DMS53 treated with DMSO at 0.1 percent for 48 hours (cell line): ENCODE measurements around the gene PAQR7.

Experiments used
- DNase-seq: peaks from one replicate; lab custom pipeline; 2025; ENCODE audit not compliant: unreplicated experiment; lab: John Stamatoyannopoulos, UW

The PAQR7 gene, protein sequence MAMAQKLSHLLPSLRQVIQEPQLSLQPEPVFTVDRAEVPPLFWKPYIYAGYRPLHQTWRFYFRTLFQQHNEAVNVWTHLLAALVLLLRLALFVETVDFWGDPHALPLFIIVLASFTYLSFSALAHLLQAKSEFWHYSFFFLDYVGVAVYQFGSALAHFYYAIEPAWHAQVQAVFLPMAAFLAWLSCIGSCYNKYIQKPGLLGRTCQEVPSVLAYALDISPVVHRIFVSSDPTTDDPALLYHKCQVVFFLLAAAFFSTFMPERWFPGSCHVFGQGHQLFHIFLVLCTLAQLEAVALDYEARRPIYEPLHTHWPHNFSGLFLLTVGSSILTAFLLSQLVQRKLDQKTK

DNA sequence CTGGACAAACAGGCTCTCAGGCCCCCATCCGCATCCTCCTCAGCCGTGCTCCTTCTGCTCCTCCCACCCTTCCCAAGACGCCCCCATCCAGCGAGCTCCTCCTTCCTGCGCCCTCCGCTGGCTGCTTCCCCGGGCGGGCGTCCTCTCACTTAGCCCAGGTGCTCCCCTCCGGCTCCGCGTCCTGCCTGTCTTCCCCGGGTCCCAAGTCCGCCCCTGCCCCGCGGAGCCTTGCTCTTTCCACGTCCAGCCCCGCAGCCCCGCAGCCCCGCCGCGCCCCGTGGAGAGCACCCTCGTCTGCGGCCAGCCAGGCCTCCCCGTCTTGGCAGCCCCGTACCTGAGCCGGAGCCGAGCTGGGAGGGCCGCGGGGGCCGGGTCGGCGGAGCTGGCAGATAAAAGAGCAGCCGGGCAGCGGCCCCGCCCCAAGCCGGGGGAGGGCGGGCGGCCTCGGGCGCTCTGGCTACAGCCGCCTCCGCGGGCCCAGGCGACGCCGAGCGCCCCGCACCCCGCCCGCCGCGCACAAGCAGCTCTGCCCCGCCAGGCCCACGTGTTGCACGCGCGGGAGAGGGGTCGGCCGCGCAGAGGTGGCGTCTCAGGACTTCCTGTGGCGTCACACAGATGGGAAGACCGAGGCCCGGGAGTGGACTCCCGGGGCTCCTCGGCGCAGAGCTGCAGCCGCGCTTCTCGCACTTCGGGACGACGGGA, at the start of gene PAQR7:
TSS of gene PAQR7 (minus strand) at position 555 of the 702 bp plus-strand sequence. CDS start 11,869 bp downstream, outside the sequence.
- DNase-seq, result peak; percentile 50

DNA sequence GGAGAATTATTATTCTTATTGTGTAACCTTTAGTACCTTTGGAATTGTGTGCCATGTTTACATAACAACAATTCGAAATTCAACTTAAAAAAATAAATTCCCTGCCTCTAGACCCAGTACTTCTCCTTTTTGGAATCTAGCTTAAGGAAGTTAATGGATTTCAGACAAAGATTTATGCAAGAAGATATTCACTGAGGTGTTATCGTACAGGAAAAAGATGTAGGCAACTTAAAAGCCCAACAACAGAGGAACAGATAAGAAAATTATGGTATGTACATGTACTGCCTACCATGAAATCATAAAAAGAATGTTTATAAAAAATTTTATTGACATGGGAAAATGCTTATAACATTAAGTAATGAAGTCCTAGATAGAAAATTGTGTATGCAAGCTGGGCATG, 48.9 kb upstream of the PAQR7 start:
- DNase-seq, result no peak

DNA sequence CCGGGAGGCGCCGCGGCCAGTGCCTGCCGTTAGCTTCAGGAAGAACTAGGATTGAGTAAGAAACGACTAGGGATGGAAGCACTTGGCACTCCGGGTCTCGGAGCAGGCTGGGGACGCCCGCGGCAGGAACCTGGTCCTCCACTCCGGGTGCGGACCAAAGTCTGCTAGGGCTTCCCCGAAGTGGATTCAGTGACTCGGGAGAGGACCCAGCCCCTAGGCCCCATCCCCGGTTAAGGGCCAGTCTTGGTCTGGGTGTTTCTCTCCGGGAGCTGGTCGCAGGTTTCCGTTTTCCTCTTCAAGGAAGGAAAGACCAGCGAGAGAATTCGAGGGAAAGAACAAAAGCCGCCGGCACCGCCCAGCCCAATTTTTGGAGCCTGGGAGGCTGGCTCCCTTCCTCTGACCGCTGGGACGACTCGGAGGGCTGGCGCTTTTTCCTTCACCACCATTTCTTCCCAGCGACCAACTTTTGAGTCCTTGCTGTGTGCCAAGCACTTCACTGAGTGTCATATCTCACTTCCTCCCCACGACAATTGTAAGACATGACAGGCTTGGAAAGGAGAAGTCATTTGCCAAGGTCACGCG, 47.6 kb upstream of the PAQR7 start:
- DNase-seq, result peak; percentile 44

DNA sequence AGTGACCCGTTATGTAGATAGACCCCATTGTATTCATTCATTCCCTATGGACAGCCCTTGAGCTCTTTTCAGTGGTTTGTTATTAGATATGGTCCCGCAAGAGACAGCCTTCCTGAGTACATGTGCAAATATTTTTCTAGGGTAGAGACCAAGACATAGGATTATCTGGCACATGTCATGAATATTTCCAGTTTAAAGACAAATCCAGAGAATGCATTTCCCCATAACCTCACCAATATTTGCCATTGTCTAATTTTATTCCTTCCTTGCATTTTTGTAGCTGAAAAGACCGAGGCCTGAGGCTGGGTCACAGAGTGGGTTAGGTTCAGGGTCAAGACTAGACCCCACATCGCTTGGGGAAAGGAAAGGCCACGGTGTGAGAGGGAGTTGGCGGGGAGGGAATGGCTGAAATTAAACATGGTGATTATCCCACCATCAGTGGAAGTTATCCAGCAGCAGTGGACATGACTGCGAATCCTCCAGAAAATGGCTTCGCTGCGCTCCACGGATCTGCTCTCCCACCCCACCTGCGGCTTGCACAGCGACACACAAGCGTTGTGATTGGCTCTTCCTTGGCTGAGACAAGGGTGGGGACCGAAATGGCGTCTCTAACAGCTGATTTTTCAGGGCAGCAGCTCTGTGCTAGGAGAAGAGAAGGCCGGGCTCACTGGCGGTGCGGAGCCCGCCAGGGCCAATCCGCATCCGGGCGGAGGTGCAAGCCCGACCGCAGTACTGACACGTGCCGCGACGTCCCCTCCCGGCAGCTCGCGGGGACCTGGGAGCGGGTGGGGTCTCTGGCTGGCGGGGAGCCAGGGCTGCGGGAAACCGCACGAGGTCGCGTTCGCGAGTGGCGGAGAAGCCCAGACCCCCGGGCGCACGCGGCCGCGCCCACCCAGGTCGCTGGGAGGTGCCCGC, 46.8 kb upstream of the PAQR7 start:
- DNase-seq, result peak; percentile 16

DNA sequence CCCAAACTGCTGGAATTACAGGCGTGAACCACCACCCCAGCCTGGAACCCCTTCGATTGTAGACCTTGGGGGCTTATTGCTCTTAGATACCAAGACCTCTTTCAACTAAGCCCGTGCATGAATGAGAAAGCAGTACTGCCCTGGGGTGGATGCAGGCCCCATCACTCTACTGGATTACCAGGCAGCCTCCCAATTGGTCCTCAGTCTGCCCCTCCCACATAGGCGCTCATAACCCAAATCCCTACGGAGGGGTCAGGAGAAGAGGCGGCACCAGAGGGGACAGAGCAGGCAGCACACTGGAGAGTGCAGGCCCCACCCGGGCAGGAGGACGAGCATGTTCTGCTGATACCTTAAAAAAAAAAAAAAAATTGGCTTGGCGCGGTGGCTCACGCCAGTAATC, 43.1 kb upstream of the PAQR7 start:
- no peak for DNase-seq

DNA sequence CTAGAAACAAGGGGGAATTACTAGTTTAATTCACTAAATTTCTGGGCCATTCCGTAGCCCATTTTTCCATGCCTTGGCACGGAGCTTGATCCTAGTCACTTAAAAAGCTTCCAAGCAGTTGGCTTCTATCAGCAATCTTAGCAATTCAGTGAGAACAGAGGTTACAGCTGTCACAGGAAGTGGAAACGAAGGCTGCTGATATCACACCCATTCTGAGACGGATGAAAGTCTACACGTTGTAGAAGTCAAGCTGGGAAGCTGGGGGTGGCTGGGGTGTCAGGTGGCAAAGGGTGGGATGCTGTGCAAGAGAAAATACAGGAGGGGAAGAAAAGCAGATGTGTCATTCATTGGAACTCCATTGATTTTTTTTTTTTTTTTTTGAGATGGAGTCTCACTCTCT, 42.5 kb upstream of the PAQR7 start:
- no peak for DNase-seq

DNA sequence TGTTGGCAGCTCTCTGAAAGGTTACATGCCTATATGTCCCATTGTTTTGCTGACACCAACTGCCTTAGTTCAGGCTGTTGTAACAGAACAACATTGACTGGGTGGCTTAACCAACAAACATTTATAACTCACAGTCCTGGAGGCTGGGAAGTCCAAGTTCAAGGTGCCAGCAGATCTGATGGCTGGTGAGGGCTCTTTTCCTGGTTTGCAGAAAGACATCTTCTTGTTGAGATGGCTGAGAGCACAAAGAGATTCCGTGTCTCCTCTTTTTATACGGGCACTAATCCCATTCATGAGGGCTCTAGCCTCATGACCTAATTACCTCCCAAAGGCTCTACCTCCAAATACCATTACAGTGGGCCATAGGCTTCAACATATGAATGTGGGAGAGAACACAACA, 41.0 kb upstream of the PAQR7 start:
- no peak for DNase-seq

DNA sequence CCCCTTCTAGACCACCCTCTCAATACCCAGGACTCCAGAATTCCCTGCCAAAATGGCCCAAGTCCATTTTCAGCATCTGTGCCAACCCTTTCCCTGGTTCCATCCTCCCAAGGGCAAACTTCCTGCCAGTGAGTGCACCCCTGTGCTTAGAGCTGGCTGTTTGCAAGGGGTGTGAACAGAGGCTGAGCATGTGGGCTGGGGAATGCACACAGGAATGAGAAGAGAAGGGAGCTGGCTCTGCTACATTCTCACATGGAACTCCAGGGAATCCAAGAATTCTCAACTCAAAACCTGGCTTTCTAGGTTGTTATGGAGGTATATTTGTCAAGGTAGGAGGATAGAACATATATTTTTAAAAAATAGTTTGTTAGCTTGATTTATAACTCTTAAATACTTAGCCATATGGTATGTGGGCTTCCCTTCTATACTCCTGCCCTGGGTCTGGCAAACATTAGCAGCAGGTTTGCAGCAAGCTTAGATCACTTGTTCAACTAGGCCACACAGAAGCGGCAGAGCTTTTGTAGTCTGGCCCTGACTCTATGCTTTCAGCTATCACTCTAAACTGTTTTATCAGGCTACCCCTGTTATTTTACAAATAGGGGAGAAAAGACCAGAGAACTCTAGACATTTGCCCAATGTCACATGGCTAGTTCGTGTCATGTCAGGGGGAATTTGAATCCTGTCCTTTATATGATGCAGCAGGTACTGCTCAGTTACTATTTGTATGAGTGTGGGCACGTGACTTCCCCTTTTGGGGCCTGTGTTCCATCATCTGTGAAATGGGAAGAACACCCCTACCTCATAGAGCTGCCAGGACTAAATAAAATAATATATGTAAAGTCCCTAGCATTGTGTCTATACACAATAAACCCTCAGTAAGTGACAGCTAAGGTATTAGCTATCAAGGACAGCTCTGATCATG, 38.8 kb upstream of the PAQR7 start:
- no peak for DNase-seq

DNA sequence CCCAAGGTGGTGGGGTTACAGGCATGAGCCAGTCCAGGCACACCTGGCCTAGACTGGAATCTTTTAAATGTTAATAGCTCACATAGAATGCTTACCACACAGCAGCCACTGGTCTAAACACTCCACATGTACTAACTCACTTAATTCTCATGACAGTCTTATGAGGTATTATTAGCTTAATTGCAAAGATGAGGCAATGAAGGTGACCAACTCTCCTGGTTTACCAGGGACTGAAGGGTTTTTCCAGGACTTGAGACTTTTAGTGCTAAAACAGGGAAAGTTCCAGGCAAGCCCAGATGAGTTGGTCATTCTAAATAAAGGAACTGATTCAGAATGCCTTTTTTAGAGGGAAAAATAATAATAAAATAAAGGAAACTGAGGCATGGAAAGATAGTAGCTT, 37.7 kb upstream of the PAQR7 start:
- no peak for DNase-seq

DNA sequence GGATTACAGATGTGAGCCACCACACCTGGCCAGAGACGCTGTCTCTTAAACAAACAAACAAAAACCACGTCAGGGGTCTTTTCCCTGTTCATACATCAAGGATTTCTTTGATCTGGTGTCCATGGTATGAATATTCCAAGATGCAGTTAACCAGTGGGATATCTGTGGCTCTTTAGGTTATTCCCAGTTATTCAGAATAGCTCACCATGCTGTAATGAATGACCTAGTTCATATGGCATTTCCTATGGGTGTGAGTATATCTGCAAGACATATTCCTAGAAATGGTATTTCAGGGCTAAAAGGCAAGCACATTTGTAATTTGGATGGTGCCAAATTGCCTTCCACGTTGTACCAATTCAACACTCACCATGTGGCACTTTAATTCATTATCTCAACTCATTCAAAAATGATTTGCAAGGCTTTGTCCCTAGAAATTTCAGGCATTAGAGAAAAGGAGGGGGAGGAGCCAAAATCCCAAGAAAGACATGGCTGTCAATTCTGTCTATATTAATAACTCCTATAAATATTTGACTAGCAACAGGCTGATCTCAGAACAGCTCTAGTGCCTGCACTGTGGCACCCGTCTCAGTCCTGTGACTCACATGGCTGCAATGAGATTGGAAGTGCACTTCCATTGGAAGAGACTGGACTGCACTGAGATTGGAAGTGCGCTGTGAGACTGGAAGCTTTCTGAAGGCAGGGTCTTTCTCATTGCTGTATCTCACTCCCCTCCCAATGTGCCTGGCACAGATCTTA, 36.7 kb upstream of the PAQR7 start:
- no peak for DNase-seq

DNA sequence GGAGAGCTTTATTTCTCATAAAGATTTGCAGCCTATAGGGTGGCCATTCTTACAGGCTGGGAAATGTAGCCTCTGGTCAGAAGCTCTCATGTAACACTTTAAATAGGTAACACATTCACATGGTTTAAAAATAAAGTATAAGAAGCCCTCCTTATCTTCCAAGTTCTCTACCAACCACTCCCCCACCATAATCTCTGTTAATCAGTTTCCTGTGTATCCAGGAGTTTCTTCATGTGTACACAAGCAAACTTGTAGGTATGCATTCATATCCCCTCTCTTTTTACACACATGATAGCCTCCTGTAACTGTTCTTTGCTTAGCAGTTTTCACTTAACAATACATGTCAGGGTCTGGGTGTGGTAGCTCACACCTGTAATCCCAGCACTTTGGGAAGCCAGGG, 35.7 kb upstream of the PAQR7 start:
- no peak for DNase-seq

DNA sequence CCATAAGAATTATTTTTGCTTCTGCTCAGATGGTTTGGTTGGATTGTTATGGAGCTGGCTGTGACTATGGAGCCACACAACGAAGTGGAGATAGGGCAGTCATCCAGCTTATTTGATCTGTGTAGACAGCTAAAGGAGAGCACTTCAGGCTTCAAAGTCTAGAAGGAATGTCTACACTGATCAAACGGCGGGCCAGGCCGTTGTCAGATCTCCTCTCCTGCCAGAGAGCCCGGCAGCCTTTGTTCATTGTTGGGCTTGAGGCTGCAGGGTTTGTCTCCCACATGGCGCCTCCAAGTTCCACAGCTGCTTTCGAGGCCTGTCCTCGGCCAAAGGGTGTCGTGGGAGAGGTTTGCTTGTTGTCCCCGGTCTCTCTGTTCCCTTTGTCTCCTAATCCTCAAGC, 33.5 kb upstream of the PAQR7 start:
- no peak for DNase-seq

DNA sequence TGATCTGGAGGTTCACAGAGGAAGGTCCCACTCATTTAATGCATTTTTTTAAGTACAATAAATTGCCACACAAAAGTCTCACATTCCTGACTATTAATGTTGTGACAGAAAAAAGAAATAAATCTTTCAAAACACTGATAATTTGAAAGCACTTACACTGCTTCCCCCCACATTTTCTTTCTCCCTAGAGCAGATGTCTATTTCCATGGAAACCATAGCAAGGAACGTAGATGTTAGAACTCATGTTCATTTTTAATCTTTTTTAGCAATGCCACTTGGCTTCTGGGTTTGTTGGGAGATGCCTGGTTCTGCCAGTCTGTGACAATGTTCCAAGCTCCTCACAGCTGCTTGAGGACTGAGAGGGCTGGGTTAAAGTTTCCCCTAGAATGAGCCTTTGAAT, 32.7 kb upstream of the PAQR7 start:
- no peak for DNase-seq

DNA sequence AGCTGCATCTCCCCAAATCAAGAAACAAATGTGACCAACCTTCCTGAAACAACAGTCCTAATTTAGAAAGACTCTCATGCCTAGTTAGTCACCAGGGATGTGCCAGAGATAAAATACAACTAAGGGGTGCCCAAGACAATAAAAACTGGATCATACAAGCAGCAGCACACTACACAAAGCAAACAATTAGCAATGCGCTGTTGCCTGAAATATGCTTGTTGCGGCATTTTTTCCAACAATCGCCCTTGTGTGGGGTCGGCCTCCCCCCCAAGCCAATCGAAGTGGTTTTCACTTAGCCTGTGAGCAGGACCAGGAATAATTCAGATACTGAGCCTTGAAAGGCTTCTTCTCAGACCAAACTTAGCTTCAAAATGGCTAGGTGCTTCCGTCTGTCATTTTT, 32.1 kb upstream of the PAQR7 start:
- no peak for DNase-seq

DNA sequence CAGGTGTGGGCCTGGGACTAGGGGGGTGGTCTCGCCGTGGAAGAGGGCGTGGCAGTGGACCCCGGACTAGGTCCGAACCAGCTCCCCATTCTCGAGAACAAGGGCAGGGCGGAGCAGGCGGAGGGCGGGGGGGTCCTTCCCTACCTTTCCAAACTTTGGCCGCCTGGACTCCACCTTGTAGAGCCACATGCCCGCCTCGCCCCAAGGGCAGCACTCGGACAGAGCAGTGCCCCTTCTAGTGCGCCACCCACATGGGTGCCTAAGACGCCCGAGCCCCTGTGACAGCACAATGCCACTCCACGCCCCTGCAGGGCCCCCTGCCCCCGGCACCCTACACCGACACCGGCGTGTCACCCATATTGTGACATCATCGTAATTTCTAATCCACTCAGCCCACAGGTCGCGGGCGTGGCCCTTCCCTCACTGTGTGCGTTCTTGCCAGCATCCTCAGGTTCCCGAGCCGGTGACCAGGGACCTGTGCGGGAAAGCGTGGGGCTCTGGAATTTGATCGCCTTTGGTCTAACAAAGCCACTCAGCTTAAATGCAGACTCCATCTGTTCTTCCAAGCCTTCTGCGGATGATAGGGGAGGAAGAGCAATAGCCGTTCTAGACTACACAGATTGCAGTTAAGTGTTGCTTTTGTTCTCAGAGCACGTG, 31.3 kb upstream of the PAQR7 start:
- DNase-seq, result peak; percentile 15

DNA sequence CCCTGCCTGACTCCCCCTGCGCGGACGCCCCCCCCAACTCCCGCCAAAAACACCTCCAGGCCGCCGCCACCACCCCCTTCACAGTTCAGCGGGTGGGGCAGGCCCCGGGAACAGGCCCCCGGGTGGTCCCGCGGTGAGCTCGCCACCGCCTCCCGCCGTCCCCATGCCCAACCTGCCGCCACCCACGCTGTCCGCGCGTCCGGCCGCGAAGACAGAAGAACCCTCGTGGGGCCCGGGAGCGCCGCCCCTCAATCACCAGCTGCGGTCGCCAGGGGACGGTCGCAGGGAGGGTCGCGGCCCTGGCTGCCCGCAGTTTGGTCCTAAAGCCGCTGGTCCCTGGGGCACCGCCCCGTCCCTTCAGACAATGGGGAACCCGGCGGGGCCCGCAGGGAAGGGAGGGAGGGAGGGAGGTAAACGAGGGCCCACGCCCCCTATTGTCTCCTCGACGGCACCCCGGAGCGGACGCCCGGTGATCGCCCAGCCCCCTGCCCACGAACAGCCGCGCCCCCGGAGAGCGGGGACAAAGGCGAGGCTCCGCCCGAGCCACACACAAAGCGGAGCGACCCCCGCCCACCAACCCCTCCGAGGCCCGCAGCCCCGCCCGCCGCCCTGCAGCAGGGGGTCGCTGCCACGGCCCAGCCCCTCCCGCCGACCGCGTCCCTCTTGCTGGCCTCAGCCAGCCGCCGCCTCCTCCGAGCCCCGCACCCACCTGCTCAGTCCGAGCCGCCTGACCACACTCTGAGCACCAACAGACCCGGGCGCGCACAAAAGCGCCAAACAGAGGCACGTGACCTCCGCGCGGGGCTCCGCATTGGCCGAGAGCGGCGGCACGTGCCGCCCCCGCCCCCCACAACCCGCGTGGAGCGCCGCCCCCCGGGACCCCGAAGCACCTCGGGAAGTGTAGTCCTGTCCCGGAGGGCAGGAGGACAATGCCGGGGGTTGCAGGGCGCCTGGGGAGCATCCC, 30.5 kb upstream of the PAQR7 start, which contains the start of gene STMN1:
TSS of gene STMN1 (minus strand) at position 740 of the 964 bp plus-strand sequence. CDS start 1,743 bp downstream, outside the sequence.
- DNase-seq, result peak; percentile 89

DNA sequence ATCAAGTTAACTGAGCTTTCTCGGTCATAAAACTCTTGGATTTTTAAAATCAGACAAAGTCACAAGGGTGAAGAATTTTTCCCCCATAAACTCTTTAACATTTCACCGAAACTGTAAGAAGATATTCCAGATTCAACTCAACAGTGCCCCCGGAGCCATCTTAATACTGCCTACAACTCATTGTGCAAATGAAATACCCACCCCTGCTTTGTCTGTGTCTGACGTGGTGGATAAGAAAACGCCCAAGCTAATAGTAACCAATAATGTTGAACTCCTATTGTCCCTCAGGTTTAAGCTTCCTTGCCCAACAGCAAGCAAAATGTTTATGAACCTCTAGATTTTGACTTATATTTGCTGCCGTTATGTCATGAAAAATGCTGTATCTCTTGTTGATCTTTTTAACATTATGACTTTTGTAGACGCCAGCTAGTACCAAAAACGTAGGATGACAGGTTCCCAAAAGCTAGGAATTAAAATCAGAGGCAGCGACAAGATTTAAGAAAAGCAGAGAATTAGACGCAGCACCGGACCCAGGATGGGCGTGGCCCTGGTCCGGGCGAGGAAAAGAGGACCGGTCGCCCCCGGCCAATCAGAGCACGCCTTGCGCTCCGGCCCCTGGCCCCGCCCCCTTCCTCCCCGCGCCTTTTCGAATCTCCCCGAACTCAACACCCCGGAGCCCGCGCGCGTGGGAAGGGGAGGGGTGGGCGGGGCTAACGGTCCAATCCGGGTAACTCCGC, 29.6 kb upstream of the PAQR7 start:
- peak; percentile 83 for DNase-seq
